Keratinocyte (primary cell): ENCODE results near the gene ARHGAP10. TPM values are rescaled to one million over a fixed set of nuclear protein-coding genes. Genes with fewer than 3 reads are reported as not detected.

Experiments used
- DNase-seq: peaks from one replicate; pipeline ENCODE4 v3.0.0-alpha.2; 2011; ENCODE audit warnings: low read depth, missing footprints, low spot score
- FAIRE-seq: peaks from 2 replicates; lab custom pipeline; 2011; peaks lifted over from hg19 to GRCh38; lab: Jason Lieb, UNC
- H2AFZ ChIP-seq: 2 replicates; pipeline ENCODE4 v1.6.0; 2012; ENCODE audit warnings: low read length, control low read depth, inconsistent platforms; ENCODE audit not compliant: control insufficient read depth
- H3K27ac ChIP-seq: 2 replicates; pipeline ENCODE4 v1.5.1; 2011; ENCODE audit warnings: low read length; ENCODE audit not compliant: control insufficient read depth, insufficient read depth
- H3K27me3 ChIP-seq: 3 replicates; pipeline ENCODE4 v1.6.0; 2011; ENCODE audit warnings: low read length; ENCODE audit not compliant: control insufficient read depth, insufficient read depth; ENCODE audit errors: extremely low read depth
- H3K36me3 ChIP-seq, 2 experiments: 2 replicates in 1 of 2; 3 replicates in 1 of 2; pipeline ENCODE4 v1.5.1; 2011; ENCODE audit warnings: low read length in 2 of 2, mild to moderate bottlenecking in 1 of 2; ENCODE audit not compliant: control insufficient read depth in 2 of 2, insufficient read depth in 2 of 2; ENCODE audit errors: extremely low read depth in 1 of 2
- H3K4me1 ChIP-seq: 3 replicates; pipeline ENCODE4 v1.5.1; 2011; ENCODE audit warnings: low read length; ENCODE audit not compliant: control insufficient read depth, insufficient read depth; ENCODE audit errors: extremely low read depth
- H3K4me2 ChIP-seq: 3 replicates; pipeline ENCODE4 v1.6.0; 2011; ENCODE audit warnings: low read depth, low read length; ENCODE audit not compliant: control insufficient read depth, insufficient read depth; ENCODE audit errors: extremely low read depth
- H3K4me3 ChIP-seq, 3 experiments: fragments of 200-600 bp in 1 of 3; sonication (generic) in 1 of 3; 2 replicates in 2 of 3; 3 replicates in 1 of 3; pipeline ENCODE4 v1.5.1; 2011 to 2016; ENCODE audit warnings: low read length in 3 of 3, mild to moderate bottlenecking in 3 of 3, control low read depth in 2 of 3, inconsistent platforms in 1 of 3, low read depth in 1 of 3, mixed read lengths in 1 of 3, mixed run types in 1 of 3, moderate library complexity in 1 of 3; ENCODE audit not compliant: control insufficient read depth in 2 of 3, insufficient read depth in 2 of 3; ENCODE audit errors: extremely low read depth in 1 of 3
- H3K79me2 ChIP-seq: 2 replicates; pipeline ENCODE4 v1.6.0; 2012; ENCODE audit warnings: low read length; ENCODE audit not compliant: control insufficient read depth, insufficient read depth
- H3K9ac ChIP-seq: 3 replicates; pipeline ENCODE4 v1.6.0; 2011; ENCODE audit warnings: low read length; ENCODE audit not compliant: control insufficient read depth, insufficient read depth; ENCODE audit errors: extremely low read depth
- H3K9me1 ChIP-seq: 3 replicates; pipeline ENCODE4 v1.6.0; 2011; ENCODE audit warnings: low read length; ENCODE audit not compliant: control insufficient read depth, insufficient read depth; ENCODE audit errors: extremely low read depth
- H3K9me3 ChIP-seq: 2 replicates; pipeline ENCODE4 v1.5.1; 2012; ENCODE audit warnings: low read depth, low read length; ENCODE audit not compliant: control insufficient read depth
- H4K20me1 ChIP-seq: 3 replicates; pipeline ENCODE4 v1.6.0; 2011; ENCODE audit warnings: low read length; ENCODE audit not compliant: control insufficient read depth, insufficient read depth; ENCODE audit errors: extremely low read depth
- EZH2 ChIP-seq: IDR thresholded peaks from one replicate; pipeline ENCODE4 v1.6.1; 2012; ENCODE audit warnings: inconsistent platforms, mild to moderate bottlenecking, low read length, moderate library complexity
- dilution Hi-C: fragments of 300-500 bp; cut with MboI; formaldehyde crosslinking; loops from one replicate; pipeline ENCODE4 v1.7.0; 2020; ENCODE audit warnings: low sequenced_read_pairs; ENCODE audit not compliant: extremely low pct_ligation_motif_present
- polyA plus RNA-seq, 5 experiments: library from polyadenylated mRNA; depleted of rRNA in 3 of 5; stranded (reverse) in 3 of 5; stranded (forward) in 1 of 5; unstranded in 1 of 5; fragments of >200 nt; gene quantifications; 1 replicate in 1 of 5; 2 replicates in 3 of 5; 3 replicates in 1 of 5; pipeline versions ENCODE4 v1.2.1 to v1.2.3, GENCODE V29; 2011 to 2012; ENCODE audit warnings: missing spikeins in 2 of 5, low read depth in 1 of 5, low replicate concordance in 1 of 5
- TF ChIP-seq, protein P1 (sequence below), 3 experiments: IDR thresholded peaks in 1 of 3; conservative IDR thresholded peaks in 1 of 3; optimal IDR thresholded peaks in 1 of 3; 2 replicates in 2 of 3; 3 replicates in 1 of 3; pipeline versions ENCODE3 to v1.5.1; 2011; ENCODE audit warnings: low read length in 3 of 3, mild to moderate bottlenecking in 3 of 3, moderate library complexity in 2 of 3, control low read depth in 1 of 3, inconsistent platforms in 1 of 3; ENCODE audit not compliant: insufficient read depth in 2 of 3; ENCODE audit errors: extremely low read depth in 1 of 3

Gene ARHGAP10
- polyA plus RNA-seq, 1 donor (not counting 4 experiments of a cell fraction or from before 2014, with no cell fraction given) = 18.7 TPM

DNA sequence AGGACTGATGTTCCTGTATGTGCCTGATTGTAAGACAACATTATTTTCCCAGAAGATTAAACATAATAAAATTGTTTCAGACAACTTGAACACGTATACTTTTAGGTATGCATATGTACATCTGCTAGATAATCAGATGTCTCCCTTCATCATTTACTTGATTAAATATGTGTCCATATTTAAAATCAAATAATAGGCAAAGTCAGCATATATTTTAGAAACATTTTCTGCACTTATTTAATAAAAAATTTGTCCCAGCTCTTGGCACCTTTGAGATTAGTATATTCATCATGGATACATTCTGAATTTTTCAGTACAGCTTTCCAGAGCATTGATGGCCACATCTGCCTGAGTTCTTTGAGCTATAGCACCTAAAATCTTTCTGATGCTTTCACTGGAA lies 106.0 kb downstream of the ARHGAP10 start:
- dilution Hi-C loops = no loop called here
- no peak overlapping the region for H3K4me2 ChIP-seq
- no peak overlapping the region for H3K9ac ChIP-seq
- no peak overlapping the region for H3K4me3 ChIP-seq
- H3K36me3 ChIP-seq = peaks cover 0 to 2% of the 10 kb centered on the region in 2 experiments
- H3K79me2 ChIP-seq = peaks cover 5% of the 10 kb centered on the region
- H3K9me3 ChIP-seq = no peaks in the 10 kb centered on the region
- no peak for DNase-seq
- no peaks in the 10 kb centered on the region for H4K20me1 ChIP-seq
- peaks cover 4% of the 10 kb centered on the region for H3K4me1 ChIP-seq
- no peak overlapping the region for H3K27ac ChIP-seq
- no peaks in the 10 kb centered on the region for H3K27me3 ChIP-seq
- TF ChIP-seq, protein P1, sequence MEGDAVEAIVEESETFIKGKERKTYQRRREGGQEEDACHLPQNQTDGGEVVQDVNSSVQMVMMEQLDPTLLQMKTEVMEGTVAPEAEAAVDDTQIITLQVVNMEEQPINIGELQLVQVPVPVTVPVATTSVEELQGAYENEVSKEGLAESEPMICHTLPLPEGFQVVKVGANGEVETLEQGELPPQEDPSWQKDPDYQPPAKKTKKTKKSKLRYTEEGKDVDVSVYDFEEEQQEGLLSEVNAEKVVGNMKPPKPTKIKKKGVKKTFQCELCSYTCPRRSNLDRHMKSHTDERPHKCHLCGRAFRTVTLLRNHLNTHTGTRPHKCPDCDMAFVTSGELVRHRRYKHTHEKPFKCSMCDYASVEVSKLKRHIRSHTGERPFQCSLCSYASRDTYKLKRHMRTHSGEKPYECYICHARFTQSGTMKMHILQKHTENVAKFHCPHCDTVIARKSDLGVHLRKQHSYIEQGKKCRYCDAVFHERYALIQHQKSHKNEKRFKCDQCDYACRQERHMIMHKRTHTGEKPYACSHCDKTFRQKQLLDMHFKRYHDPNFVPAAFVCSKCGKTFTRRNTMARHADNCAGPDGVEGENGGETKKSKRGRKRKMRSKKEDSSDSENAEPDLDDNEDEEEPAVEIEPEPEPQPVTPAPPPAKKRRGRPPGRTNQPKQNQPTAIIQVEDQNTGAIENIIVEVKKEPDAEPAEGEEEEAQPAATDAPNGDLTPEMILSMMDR (optimal IDR thresholded peaks at IDR 0.05 in 1 of 3, IDR thresholded peaks at IDR 0.05 in 1 of 3, conservative IDR thresholded peaks at IDR 0.05 in 1 of 3; ENCODE audit: extremely low read depth in 1 of 3, insufficient read depth in 2 of 3, low read length in 3 of 3) = no peak
- no peak for TF ChIP-seq EZH2
- no peak for FAIRE-seq
- H3K9me1 ChIP-seq = no peaks in the 10 kb centered on the region
- H2AFZ ChIP-seq = no peak overlapping the region

DNA sequence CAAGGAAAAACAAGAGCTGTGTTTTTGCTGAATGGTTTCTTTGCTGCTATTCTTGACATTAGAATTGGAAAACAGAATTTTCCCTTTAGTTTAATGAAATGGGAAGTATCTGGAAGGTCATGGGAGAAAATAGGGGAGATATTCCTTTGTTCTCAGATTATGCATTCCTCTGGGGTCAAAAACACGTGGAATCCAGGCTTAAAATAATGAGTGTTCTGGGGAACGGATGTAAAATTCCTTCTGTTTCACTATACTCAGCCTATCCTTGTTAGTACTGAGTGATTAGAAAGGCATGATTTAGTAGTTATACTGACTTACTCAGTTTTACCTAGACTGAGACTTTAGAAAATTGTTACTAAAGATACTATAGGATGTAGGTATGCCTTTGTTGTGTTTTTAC lies 107.3 kb downstream of the ARHGAP10 start:
- TF ChIP-seq, protein P1 (optimal IDR thresholded peaks at IDR 0.05 in 1 of 3, IDR thresholded peaks at IDR 0.05 in 1 of 3, conservative IDR thresholded peaks at IDR 0.05 in 1 of 3; ENCODE audit: extremely low read depth in 1 of 3, insufficient read depth in 2 of 3, low read length in 3 of 3) = no peak
- no peak for TF ChIP-seq EZH2
- peaks cover 5% of the 10 kb centered on the region for H3K79me2 ChIP-seq

More for the DNA sequence above, 107.3 kb downstream of the ARHGAP10 start:
- DNase-seq (no peak), FAIRE-seq (no peak)
- no peak overlapping the region for H3K4me3 ChIP-seq
- H3K4me1 ChIP-seq = peaks cover 4% of the 10 kb centered on the region
- H3K9ac ChIP-seq = no peak overlapping the region
- no peaks in the 10 kb centered on the region for H3K9me3 ChIP-seq
- dilution Hi-C loops = no loop called here
- H2AFZ ChIP-seq = no peak overlapping the region
- H3K27me3 ChIP-seq = no peaks in the 10 kb centered on the region
- no peak overlapping the region for H3K27ac ChIP-seq
- no peaks in the 10 kb centered on the region for H3K9me1 ChIP-seq
- no peak overlapping the region for H3K4me2 ChIP-seq
- no peaks in the 10 kb centered on the region for H4K20me1 ChIP-seq
- peaks cover 0 to 2% of the 10 kb centered on the region in 2 experiments for H3K36me3 ChIP-seq
